SH-SY5Y (cell line): ENCODE data around the gene CDADC1.

Experiments
- GATA2 ChIP-seq: IDR thresholded peaks from 2 replicates; pipeline ENCODE4 v1.6.1; 2011; ENCODE audit warnings: mild to moderate bottlenecking, low read depth, low read length
- GATA3 ChIP-seq: IDR thresholded peaks from 2 replicates; pipeline ENCODE4 v1.6.1; 2011; ENCODE audit warnings: low read depth, mild to moderate bottlenecking, low read length, moderate library complexity

Gene CDADC1

GRCh38 chr13:49256841-49257240 is 9.1 kb downstream of the CDADC1 start:
- no peak for TF ChIP-seq GATA3
- TF ChIP-seq GATA2 = no peak

- no peak for TF ChIP-seq GATA2
- no peak for TF ChIP-seq GATA3
These were observed 10.5 kb downstream of the CDADC1 start for GRCh38 chr13:49258089-49258796.

- no peak for TF ChIP-seq GATA2
- no peak for TF ChIP-seq GATA3
These were observed 11.9 kb downstream of the CDADC1 start for GRCh38 chr13:49259586-49259985.

- TF ChIP-seq GATA2 (no peak), GATA3 (no peak)
These were observed 14.9 kb downstream of the CDADC1 start for GRCh38 chr13:49262634-49263033.

GRCh38 chr13:49265822-49266221 is 18.1 kb downstream of the CDADC1 start:
- TF ChIP-seq GATA2 (no peak), GATA3 (no peak)

GRCh38 chr13:49271264-49271663 is 23.5 kb downstream of the CDADC1 start:
- TF ChIP-seq GATA3 (no peak), GATA2 (no peak)

GRCh38 chr13:49272296-49272695 is 24.6 kb downstream of the CDADC1 start:
- TF ChIP-seq GATA3 = no peak
- TF ChIP-seq GATA2 = no peak

GRCh38 chr13:49278211-49278610 is 30.5 kb downstream of the CDADC1 start:
- no peak for TF ChIP-seq GATA2
- TF ChIP-seq GATA3 = no peak

GRCh38 chr13:49279112-49279511 is 31.4 kb downstream of the CDADC1 start:
- TF ChIP-seq GATA3 = no peak
- no peak for TF ChIP-seq GATA2

- TF ChIP-seq GATA3 (no peak), GATA2 (no peak)
These were observed 32.2 kb downstream of the CDADC1 start for GRCh38 chr13:49279885-49280284.

- TF ChIP-seq GATA3 (no peak), GATA2 (no peak)
These were observed 40.3 kb downstream of the CDADC1 start for GRCh38 chr13:49287995-49288394.

GRCh38 chr13:49288458-49288857 is 40.7 kb downstream of the CDADC1 start:
- TF ChIP-seq GATA3 (no peak), GATA2 (no peak)

- TF ChIP-seq GATA3 = no peak
- no peak for TF ChIP-seq GATA2
These were observed 45.2 kb downstream of the CDADC1 start for GRCh38 chr13:49292742-49293486.

- no peak for TF ChIP-seq GATA3
- TF ChIP-seq GATA2 = no peak
These were observed 47.5 kb downstream of the CDADC1 start for GRCh38 chr13:49295244-49295643.

- TF ChIP-seq GATA3 (no peak), GATA2 (no peak)
These were observed 48.9 kb downstream of the CDADC1 start for GRCh38 chr13:49296659-49297058.

- TF ChIP-seq GATA3 (no peak), GATA2 (no peak)
These were observed 49.6 kb downstream of the CDADC1 start for GRCh38 chr13:49297338-49297737.
